ENCODE measurements around the gene WBP1L.
A peak's percentile ranks its signal among the peaks of the same experiment; 100 is the strongest.

The WBP1L gene

DNA sequence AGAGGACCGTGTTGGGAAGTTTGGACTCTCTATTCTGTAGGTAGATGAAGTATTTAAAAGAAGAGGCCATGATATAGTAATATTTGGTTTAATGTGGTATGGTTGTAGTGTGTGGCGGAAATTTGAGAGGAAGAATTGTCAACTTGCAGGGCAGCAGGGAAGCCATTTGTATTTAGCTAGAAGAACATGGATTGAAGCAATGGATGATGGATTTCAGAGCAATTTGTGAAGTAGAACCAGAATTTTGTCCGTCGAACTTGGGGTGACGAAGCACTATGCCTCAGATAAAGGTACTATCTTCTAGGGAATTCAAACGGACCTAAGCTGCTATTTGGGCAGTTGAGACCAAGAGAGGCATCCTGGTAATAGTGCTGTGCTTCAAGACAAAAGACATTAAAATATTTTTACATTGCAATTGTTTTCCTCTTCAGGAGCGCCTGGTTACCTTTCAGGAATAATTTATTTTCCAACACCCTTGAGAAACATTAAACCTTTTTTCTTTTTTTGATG lies 615 bp upstream of the WBP1L start:
- no peak overlapping the region for H3K4me3 ChIP-seq (ENCODE audit: low read depth, low read length)
- TF ChIP-seq, protein P1, sequence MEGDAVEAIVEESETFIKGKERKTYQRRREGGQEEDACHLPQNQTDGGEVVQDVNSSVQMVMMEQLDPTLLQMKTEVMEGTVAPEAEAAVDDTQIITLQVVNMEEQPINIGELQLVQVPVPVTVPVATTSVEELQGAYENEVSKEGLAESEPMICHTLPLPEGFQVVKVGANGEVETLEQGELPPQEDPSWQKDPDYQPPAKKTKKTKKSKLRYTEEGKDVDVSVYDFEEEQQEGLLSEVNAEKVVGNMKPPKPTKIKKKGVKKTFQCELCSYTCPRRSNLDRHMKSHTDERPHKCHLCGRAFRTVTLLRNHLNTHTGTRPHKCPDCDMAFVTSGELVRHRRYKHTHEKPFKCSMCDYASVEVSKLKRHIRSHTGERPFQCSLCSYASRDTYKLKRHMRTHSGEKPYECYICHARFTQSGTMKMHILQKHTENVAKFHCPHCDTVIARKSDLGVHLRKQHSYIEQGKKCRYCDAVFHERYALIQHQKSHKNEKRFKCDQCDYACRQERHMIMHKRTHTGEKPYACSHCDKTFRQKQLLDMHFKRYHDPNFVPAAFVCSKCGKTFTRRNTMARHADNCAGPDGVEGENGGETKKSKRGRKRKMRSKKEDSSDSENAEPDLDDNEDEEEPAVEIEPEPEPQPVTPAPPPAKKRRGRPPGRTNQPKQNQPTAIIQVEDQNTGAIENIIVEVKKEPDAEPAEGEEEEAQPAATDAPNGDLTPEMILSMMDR (IDR thresholded peaks at IDR 0.05; ENCODE audit: control insufficient read depth, extremely low read depth, insufficient read depth): no peak
- no peak for DNase-seq (ENCODE audit: low read depth)

DNA sequence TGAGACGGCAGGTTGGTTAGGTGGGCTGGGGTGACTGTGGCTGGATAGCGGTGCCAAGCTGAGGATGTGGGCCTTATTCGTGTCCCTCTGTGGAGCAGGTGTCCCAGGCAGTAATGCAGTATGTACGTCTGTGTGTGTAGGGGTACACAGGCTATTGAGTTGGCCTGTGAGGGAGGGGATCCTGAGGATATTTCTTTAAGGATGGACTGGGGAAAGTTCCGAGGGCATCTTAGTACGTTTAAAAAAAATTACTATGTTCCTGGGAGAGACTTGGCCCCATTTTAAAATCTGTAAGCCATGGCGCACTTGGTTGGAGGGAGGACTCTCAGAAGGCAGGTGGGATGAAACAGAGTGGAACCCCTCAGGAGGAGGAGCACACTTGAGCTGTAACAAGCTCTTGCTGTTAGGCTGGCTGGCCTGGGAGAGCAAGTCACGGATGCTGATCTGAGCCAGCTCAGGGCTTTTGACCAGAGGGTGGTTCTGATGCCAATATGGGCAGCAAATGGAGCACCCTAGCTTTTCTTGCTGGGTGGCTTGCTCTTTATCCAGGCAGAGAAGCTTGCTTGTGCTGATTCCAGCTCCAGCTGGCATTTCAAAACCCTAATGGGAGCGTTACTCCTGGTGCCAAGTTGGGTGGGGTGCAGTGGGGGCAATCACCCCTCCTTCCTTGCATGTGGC lies 765 bp downstream of the WBP1L start:
- TF ChIP-seq, protein P1 (IDR thresholded peaks at IDR 0.05; ENCODE audit: control insufficient read depth, extremely low read depth, insufficient read depth): no peak
- peak overlapping the region; percentile 93 for H3K4me3 ChIP-seq (ENCODE audit: low read depth, low read length)
- no peak for DNase-seq (ENCODE audit: low read depth)

DNA sequence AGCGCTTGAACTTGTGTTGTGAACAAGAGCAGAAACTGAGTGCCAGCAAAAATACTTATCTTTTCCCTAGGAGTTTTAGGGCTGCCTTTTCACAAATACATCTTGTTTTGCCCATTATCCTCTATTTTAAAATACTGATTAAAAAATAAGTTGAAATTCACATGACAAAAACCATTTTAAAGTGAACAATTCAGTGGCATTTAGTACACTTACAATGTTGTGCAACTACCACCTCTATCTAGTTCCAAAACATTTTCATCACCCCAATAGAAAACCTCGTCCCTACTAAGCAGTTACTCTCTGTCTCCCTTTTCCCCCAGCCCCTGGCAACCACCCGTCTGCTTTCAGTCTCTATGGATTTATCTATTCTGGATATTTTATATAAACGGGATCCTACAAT lies 1.4 kb downstream of the WBP1L start:
- peak overlapping the region; percentile 93 for H3K4me3 ChIP-seq (ENCODE audit: low read depth, low read length)
- TF ChIP-seq, protein P1 (IDR thresholded peaks at IDR 0.05; ENCODE audit: control insufficient read depth, extremely low read depth, insufficient read depth): no peak
- DNase-seq (ENCODE audit: low read depth): no peak

DNA sequence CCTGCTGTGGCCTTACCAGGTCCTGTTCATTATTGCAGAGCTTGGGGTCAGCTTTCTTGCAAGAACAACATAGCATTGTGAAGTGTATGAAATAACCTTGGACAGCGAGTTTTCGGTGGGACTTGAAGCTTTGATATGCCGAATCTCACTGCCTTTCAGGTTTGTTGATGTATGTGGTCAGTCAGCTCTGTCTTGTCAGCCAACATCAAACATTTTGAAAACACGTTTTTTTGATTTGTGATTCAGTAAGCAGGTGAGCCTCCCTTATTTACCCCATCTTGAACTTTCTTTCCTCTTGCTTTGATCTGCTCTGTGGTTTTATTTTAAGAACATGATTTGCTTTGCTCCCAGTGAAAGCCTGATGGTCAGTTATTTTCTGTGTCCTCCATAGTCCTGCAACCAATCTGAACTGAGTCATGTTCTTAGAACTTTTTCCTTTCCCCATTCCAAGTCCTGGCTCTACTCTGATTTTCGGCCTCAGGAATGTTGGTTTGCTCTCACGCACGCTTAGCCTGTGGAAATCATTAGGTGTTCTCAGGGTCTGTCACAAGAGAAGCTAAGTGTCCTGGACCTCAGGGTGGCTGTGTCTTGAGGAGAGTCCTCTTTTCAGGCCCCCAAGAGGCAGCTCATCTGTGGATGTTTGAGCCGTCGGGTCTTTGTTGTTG lies 8.7 kb downstream of the WBP1L start:
- no peak overlapping the region for H3K4me3 ChIP-seq (ENCODE audit: low read depth, low read length)
- no peak for DNase-seq (ENCODE audit: low read depth)
- TF ChIP-seq, protein P1 (IDR thresholded peaks at IDR 0.05; ENCODE audit: control insufficient read depth, extremely low read depth, insufficient read depth): no peak

DNA sequence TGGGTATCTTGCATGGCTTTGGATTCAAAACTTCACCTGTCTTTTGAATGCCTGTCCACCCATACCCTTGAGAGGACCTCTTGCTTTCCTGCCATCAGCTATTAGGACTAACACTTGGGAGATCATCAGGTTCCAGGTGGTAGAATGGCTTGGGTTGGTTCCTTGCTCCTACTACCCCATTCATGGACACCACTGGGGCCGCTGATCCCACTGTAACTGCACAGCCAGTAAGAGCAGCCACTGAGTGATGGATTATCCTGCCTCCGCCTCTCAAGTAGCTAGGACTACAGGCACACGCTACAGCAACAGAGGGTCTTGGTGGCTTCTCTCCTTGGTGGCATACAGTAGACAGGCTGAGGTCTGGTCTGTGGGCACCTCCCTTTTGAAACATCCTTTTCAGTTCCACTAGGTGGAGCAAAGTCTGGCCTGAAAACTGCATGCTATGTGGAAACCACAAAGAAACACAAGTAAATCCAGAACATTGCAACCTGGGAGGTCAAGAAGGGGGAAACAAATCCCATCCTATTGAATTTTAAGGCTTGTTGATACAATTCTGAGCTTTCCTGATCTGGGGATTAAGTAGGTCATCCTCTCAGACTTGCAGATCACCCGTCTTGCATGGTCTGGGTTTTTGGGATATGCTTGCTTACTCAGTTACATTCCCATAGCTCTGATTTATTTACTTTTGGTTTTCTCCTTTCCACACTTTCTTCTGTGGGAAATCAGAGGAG lies 9.4 kb downstream of the WBP1L start:
- TF ChIP-seq, protein P1 (IDR thresholded peaks at IDR 0.05; ENCODE audit: control insufficient read depth, extremely low read depth, insufficient read depth): peak; percentile 52
- no peak overlapping the region for H3K4me3 ChIP-seq (ENCODE audit: low read depth, low read length)
- DNase-seq (ENCODE audit: low read depth): no peak

DNA sequence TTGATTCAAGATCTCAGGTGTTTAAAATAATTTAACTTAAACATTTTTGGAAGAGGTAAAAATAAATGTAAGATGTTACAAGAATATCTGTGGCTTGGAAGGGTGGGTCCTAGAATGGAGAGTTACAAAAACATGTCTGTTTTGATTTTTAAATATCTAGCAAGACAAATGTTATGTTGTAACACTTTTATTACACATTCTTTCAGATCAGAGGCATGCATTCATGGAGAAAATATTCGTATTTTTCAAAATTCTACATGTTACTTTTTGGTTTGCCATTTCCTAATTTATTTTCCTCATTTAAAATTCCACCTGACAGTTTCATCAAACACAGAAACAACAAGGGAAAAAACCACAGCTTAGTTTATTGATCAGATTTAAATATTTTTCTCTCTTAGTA lies 10.0 kb downstream of the WBP1L start:
- TF ChIP-seq, protein P1 (IDR thresholded peaks at IDR 0.05; ENCODE audit: control insufficient read depth, extremely low read depth, insufficient read depth): no peak
- DNase-seq (ENCODE audit: low read depth): no peak
- no peak overlapping the region for H3K4me3 ChIP-seq (ENCODE audit: low read depth, low read length)
